Mucosa of stomach (tissue), 1 donor: ENCODE results near the gene EFHC1.

Experiments used
- H3K27me3 ChIP-seq: one replicate; pipeline ENCODE4 v1.7.0; 2013; ENCODE audit warnings: mild to moderate bottlenecking, low read length; ENCODE audit not compliant: control insufficient read depth, insufficient read depth
- H3K36me3 ChIP-seq: one replicate; pipeline ENCODE4 v1.7.0; 2013; ENCODE audit warnings: low read length; ENCODE audit not compliant: control insufficient read depth, insufficient read depth
- H3K4me1 ChIP-seq: one replicate; pipeline ENCODE4 v1.7.0; 2013; ENCODE audit warnings: mild to moderate bottlenecking, low read length; ENCODE audit not compliant: control insufficient read depth, insufficient read depth
- H3K4me3 ChIP-seq: one replicate; pipeline ENCODE4 v1.7.0; 2013; ENCODE audit warnings: low read length
- H3K9ac ChIP-seq: one replicate; pipeline ENCODE4 v1.7.0; 2013; ENCODE audit warnings: mild to moderate bottlenecking, low read length, moderate library complexity
- H3K9me3 ChIP-seq: one replicate; pipeline ENCODE4 v1.7.0; 2013; ENCODE audit warnings: mild to moderate bottlenecking, low read length, moderate library complexity; ENCODE audit not compliant: control insufficient read depth
- donor health status: Pancreatic carcinoma.

EFHC1 gene

DNA sequence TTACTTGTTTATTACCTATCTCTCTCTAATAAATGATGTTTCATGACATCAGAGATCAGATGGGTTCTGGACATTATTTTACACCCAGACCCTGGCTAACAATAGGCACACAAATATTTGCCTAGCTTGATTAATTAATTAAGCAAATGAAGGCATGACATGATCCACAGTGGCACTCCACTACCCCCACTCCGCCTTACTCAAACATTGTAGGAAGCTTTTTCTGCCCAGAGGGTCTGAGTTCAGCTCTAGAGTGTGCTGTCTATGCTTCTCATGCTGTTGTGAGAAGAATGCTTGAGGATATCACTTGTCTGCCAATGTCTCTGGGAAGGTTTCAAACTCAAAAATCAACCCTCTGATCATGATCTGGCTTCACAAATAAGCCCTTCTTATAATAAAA, 111.7 kb downstream of the EFHC1 start:
- no peaks in the 10 kb centered on the region for H3K27me3 ChIP-seq
- H3K4me1 ChIP-seq: peaks cover 9% of the 10 kb centered on the region
- H3K4me3 ChIP-seq: no peak overlapping the region
- no peaks in the 10 kb centered on the region for H3K36me3 ChIP-seq
- H3K9ac ChIP-seq: no peak overlapping the region
- H3K9me3 ChIP-seq: no peaks in the 10 kb centered on the region

DNA sequence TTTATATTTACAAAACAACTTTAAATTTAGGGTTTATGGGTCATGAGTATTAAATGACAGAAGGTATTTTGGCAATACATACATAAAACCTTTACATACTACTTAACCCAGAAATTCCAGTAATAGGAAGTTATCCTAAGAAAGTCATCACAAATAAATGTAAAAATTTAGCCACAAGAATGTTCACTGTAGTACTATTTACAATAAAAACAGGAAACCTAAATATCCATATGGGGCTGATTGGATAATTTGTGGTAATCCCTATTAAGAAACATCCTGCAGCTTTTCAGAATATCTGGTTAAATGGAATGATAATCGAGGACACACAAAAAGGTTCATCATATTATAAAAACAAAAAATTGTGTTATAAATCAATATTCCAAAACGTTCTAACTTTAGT, 112.3 kb downstream of the EFHC1 start:
- no peaks in the 10 kb centered on the region for H3K36me3 ChIP-seq
- no peak overlapping the region for H3K4me3 ChIP-seq
- H3K4me1 ChIP-seq: peaks cover 9% of the 10 kb centered on the region
- H3K9ac ChIP-seq: no peak overlapping the region
- no peaks in the 10 kb centered on the region for H3K27me3 ChIP-seq
- H3K9me3 ChIP-seq: no peaks in the 10 kb centered on the region

- H3K4me3 ChIP-seq: no peak overlapping the region
- H3K9me3 ChIP-seq: no peaks in the 10 kb centered on the region
- no peaks in the 10 kb centered on the region for H3K27me3 ChIP-seq
- H3K4me1 ChIP-seq: peaks cover 9% of the 10 kb centered on the region
- H3K9ac ChIP-seq: no peak overlapping the region
- H3K36me3 ChIP-seq: no peaks in the 10 kb centered on the region
Observed at GRCh38 chr6:52533491-52533890, 113.3 kb downstream of the EFHC1 start.

GRCh38 chr6:52534363-52534762, 114.2 kb downstream of the EFHC1 start:
- Histone ChIP-seq H3K4me3 (no peak overlapping the region), H3K27me3 (no peaks in the 10 kb centered on the region), H3K4me1 (peaks cover 9% of the 10 kb centered on the region), H3K9me3 (no peaks in the 10 kb centered on the region), H3K36me3 (no peaks in the 10 kb centered on the region), H3K9ac (no peak overlapping the region)

- H3K9me3 ChIP-seq: no peaks in the 10 kb centered on the region
- H3K4me3 ChIP-seq: no peak overlapping the region
- no peaks in the 10 kb centered on the region for H3K27me3 ChIP-seq
- no peak overlapping the region for H3K9ac ChIP-seq
- peaks cover 9% of the 10 kb centered on the region for H3K4me1 ChIP-seq
- H3K36me3 ChIP-seq: no peaks in the 10 kb centered on the region
Observed at GRCh38 chr6:52534966-52535390, 114.8 kb downstream of the EFHC1 start.

DNA sequence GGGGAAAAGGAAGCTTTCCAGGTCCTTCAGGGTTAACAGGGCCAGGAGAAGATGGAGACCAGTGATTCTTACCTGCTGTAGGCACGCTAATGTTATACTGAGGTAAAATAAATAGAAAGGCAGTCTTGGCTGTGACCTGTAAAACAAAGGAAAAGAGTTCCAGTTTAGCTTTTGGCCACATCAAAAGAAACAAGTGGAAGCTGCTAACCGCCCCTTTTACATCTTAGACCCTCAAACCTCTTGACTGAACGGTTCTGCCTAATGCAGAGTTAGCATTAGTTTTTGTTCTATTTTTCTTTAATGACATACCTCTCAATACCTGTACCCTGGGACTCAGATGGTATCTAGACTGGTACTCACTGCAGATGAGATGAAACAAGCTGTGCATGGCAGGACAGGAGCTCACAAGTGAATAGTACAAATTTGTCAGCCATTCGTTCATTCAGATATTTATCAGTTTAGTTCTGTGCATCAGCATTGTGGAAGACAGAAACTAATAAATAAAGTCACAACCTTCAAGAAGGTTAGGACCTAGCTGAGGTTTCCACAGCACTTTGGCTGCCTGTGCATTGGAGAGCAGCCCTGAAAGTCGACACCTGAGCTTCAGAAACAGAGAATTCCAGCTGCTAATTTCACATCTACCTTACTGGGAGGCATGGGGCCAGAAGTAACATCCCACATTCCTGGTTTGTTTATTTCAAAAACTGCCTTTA, 115.7 kb downstream of the EFHC1 start:
- no peaks in the 10 kb centered on the region for H3K9me3 ChIP-seq
- H3K27me3 ChIP-seq: no peaks in the 10 kb centered on the region
- H3K4me1 ChIP-seq: peaks cover 9% of the 10 kb centered on the region
- no peak overlapping the region for H3K9ac ChIP-seq
- H3K36me3 ChIP-seq: no peaks in the 10 kb centered on the region
- H3K4me3 ChIP-seq: no peak overlapping the region

DNA sequence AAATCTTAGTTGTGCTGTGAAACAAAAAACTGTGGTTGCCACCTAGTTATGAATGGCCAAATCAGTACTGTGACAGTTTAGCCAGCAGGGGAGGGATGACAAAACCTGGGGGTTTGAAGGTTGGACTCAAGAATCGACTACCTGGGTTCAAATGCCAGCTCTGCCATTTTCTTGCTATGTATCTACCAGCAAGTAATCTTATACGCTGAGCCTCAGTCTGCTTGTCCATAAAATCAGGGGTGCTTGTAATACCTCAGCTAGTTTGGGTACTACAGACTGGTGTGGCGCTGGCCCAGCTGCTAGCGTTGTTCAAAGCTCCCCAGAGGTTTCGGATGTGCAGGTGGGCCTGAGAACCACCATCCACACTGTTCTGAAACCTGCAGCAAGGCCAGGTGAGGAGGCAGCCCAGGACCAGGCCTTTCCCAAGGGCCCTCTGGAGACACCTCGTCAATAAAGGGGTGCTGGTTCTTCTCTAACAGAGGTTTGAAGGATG, 116.3 kb downstream of the EFHC1 start:
- Histone ChIP-seq H3K4me1 (peaks cover 7% of the 10 kb centered on the region), H3K27me3 (no peaks in the 10 kb centered on the region), H3K9me3 (no peaks in the 10 kb centered on the region), H3K4me3 (no peak overlapping the region), H3K9ac (no peak overlapping the region), H3K36me3 (no peaks in the 10 kb centered on the region)

DNA sequence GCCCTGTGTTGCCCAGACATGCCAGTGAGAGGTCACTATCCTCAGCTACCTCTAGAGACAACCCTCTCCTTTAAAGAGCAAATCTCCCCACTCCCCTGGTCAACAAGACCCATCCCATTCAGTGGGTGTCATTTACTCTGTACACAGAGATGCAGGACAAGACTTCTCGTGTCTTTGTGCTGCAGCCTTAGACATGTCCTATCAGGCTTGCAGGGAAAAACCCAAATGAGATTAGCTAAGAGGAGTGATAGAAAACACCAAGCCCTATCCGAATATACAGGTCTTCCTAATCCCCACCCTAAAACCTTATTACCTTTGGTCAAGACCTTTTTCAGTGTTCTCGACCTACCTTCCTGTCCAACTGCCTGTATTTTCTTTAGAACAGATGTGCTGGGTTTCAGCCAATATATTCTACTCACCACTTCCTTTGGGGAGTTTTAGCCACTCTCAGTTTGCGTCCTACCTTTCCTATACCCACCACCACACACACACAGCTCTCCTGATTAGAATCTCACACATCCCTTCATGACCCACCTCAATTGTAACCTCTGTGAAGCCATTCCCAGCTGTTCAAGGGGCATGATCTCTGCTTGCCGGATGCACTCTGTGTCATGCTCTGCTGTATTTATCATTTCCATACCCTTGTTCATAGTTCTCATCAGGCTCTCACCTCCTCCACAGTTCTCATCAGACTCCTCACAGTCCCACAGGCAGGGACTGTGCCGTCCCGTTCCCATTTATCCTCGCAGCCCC, 117.0 kb downstream of the EFHC1 start:
- Histone ChIP-seq H3K9ac (no peak overlapping the region), H3K4me3 (no peak overlapping the region), H3K9me3 (no peaks in the 10 kb centered on the region), H3K27me3 (no peaks in the 10 kb centered on the region), H3K36me3 (no peaks in the 10 kb centered on the region), H3K4me1 (no peaks in the 10 kb centered on the region)

- H3K9ac ChIP-seq: no peak overlapping the region
- no peaks in the 10 kb centered on the region for H3K27me3 ChIP-seq
- no peaks in the 10 kb centered on the region for H3K4me1 ChIP-seq
- no peaks in the 10 kb centered on the region for H3K36me3 ChIP-seq
- no peak overlapping the region for H3K4me3 ChIP-seq
- no peaks in the 10 kb centered on the region for H3K9me3 ChIP-seq
Observed at GRCh38 chr6:52538252-52538900, 118.2 kb downstream of the EFHC1 start.

- H3K36me3 ChIP-seq: no peaks in the 10 kb centered on the region
- no peak overlapping the region for H3K4me3 ChIP-seq
- peaks cover 5% of the 10 kb centered on the region for H3K4me1 ChIP-seq
- no peak overlapping the region for H3K9ac ChIP-seq
- no peaks in the 10 kb centered on the region for H3K9me3 ChIP-seq
- H3K27me3 ChIP-seq: no peaks in the 10 kb centered on the region
Observed at GRCh38 chr6:52538901-52539354, 118.8 kb downstream of the EFHC1 start.

- Histone ChIP-seq H3K27me3 (no peaks in the 10 kb centered on the region), H3K9me3 (no peaks in the 10 kb centered on the region), H3K4me3 (no peak overlapping the region), H3K36me3 (no peaks in the 10 kb centered on the region), H3K9ac (no peak overlapping the region), H3K4me1 (peaks cover 6% of the 10 kb centered on the region)
Observed at GRCh38 chr6:52539607-52540006, 119.5 kb downstream of the EFHC1 start.
